T-helper 1 cell treated with Interleukin-12 subunit alpha and Interleukin-12 subunit beta and Interleukin-4 antibody, amounts not matched to agents 30 ng/mL and 1 ng/mL, for 36 hours (primary cell): ENCODE measurements around the gene CTNNA1. TPM values are rescaled to one million over a fixed set of nuclear protein-coding genes. Genes with fewer than 3 reads are reported as not detected.

Experiments
- intact Hi-C: fragments of 100-400 bp; cut with micrococcal nuclease; formaldehyde crosslinking; loops from one replicate; pipeline ENCODE4 v1.15.1; 2024
- total RNA-seq: library from RNA; stranded (reverse); gene quantifications from 2 replicates; pipeline ENCODE4 v1.2.3, GENCODE V29; 2022

Gene CTNNA1
- total RNA-seq, 1 donor from 2014 or later: 53.9 TPM

- intact Hi-C loops: loop anchor here (5.0 kb wide), 1 partner anchor 213 kb away; the partner anchor contains the start of gene SIL1
Measured at GRCh38 chr5:138983984-138984383, 230.8 kb downstream of the CTNNA1 start.

Other genes with a start within 250 kb of the CTNNA1 start
- 95.7 and 102 TPM in 2 replicates for gene ETF1, start 210.2 kb upstream of the CTNNA1 start, total RNA-seq
- 191 and 201 TPM in 2 replicates for gene HSPA9, start 178.0 kb upstream of the CTNNA1 start, total RNA-seq
- 0.07 and 0.10 TPM in 2 replicates for gene LRRTM2, start 121.9 kb downstream of the CTNNA1 start, total RNA-seq